Measurements from ENCODE around the gene KRT38. TPM values are rescaled to one million over a fixed set of nuclear protein-coding genes. Genes with fewer than 3 reads are reported as not detected.

Gene KRT38
- not detected for total RNA-seq

GRCh38 chr17:41440531-41441033 is at the start of gene KRT38:
Gene KRT38 (minus strand): TSS chr17:41440983. CDS start chr17:41440921, 62 bp downstream.
- Mint-ChIP-seq H3K27ac (no peak within 1 kb of the TSS), H3K36me3 (no peaks in the 10 kb centered on the region), H3K4me3 (no peak within 1 kb of the TSS), H3K4me1 (no peaks in the 10 kb centered on the region), H3K27me3 (peaks cover 24% of the 10 kb centered on the region), H3K9me3 (ENCODE audit: low read depth) (no peaks in the 10 kb centered on the region)
- DNase-seq (no peak), ATAC-seq (no peak)
- CTCF ChIA-PET, result no interaction called here

DNA sequence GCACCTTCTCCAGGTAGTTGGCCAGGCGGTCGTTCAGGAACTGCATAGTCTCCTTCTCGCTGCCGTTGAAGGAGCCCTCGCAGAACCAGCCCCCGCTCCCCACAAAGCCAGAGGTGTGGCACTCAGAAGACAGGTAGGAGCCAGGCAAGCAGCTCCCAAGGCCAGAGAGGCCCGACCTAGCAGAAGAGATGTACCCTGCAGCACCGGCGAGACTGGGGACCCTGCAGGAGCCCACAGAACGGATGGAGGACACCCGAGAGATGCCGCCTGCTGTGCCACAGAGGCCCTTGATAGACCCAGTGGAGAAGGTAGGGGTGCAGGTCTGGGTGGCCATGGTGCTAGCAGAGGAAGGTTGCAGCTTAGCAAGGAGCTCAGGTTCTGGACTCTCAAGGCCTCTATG is 48.7 kb upstream of the KRT38 start, which contains the start of gene KRT36:
Gene KRT36 (minus strand): TSS at position 380 of the 400 bp plus-strand sequence. CDS start 46 bp downstream, at position 334.
- no peaks in the 10 kb centered on the region for H3K9me3 Mint-ChIP-seq (ENCODE audit: low read depth)
- DNase-seq, result no peak
- no peak within 1 kb of the TSS for H3K4me3 Mint-ChIP-seq
- no peaks in the 10 kb centered on the region for H3K27me3 Mint-ChIP-seq
- no peak for ATAC-seq
- no peak within 1 kb of the TSS for H3K27ac Mint-ChIP-seq
- no peaks in the 10 kb centered on the region for H3K4me1 Mint-ChIP-seq
- H3K36me3 Mint-ChIP-seq, result no peaks in the 10 kb centered on the region
- CTCF ChIA-PET, result interaction anchor here (1.5 to 3.8 kb wide), 3 partner anchors 8 to 160 kb away, joined by 3 to 15 read pairs (median 10); no protein-coding TSS in a partner anchor

- CTCF ChIA-PET, result interaction anchor here (1.1 to 3.8 kb wide), 5 partner anchors 9 to 176 kb away, joined by 4 to 15 read pairs (median 7); no protein-coding TSS in a partner anchor
- Mint-ChIP-seq H3K4me1 (no peaks in the 10 kb centered on the region), H3K27me3 (peaks cover 5% of the 10 kb centered on the region), H3K4me3 (no peak overlapping the region), H3K27ac (no peak overlapping the region), H3K9me3 (ENCODE audit: low read depth) (no peaks in the 10 kb centered on the region), H3K36me3 (no peaks in the 10 kb centered on the region)
- ATAC-seq, result no peak
- DNase-seq, result peak; percentile 52
Measured at GRCh38 chr17:41486809-41487530, 46.2 kb upstream of the KRT38 start.

GRCh38 chr17:41486316-41486715 is 45.5 kb upstream of the KRT38 start:
- H3K36me3 Mint-ChIP-seq, result no peaks in the 10 kb centered on the region
- CTCF ChIA-PET, result interaction anchor here (1.1 to 1.9 kb wide), 3 partner anchors 63 to 177 kb away, joined by 4 to 7 read pairs (median 6); no protein-coding TSS in a partner anchor
- no peak for DNase-seq
- peaks cover 5% of the 10 kb centered on the region for H3K27me3 Mint-ChIP-seq
- no peak for ATAC-seq
- H3K4me3 Mint-ChIP-seq, result no peak overlapping the region
- no peaks in the 10 kb centered on the region for H3K9me3 Mint-ChIP-seq (ENCODE audit: low read depth)
- H3K4me1 Mint-ChIP-seq, result no peaks in the 10 kb centered on the region
- H3K27ac Mint-ChIP-seq, result no peak overlapping the region

- no peak overlapping the region for H3K27ac Mint-ChIP-seq
- no peak overlapping the region for H3K4me3 Mint-ChIP-seq
- peaks cover 5% of the 10 kb centered on the region for H3K27me3 Mint-ChIP-seq
- DNase-seq, result no peak
- no peaks in the 10 kb centered on the region for H3K4me1 Mint-ChIP-seq
- H3K36me3 Mint-ChIP-seq, result no peaks in the 10 kb centered on the region
- H3K9me3 Mint-ChIP-seq (ENCODE audit: low read depth), result no peaks in the 10 kb centered on the region
- CTCF ChIA-PET, result interaction anchor here (0.7 to 2.3 kb wide), 4 partner anchors 13 to 178 kb away, joined by 3 to 6 read pairs (median 4); no protein-coding TSS in a partner anchor
- no peak for ATAC-seq
Measured at GRCh38 chr17:41484920-41485904, 44.4 kb upstream of the KRT38 start.

DNA sequence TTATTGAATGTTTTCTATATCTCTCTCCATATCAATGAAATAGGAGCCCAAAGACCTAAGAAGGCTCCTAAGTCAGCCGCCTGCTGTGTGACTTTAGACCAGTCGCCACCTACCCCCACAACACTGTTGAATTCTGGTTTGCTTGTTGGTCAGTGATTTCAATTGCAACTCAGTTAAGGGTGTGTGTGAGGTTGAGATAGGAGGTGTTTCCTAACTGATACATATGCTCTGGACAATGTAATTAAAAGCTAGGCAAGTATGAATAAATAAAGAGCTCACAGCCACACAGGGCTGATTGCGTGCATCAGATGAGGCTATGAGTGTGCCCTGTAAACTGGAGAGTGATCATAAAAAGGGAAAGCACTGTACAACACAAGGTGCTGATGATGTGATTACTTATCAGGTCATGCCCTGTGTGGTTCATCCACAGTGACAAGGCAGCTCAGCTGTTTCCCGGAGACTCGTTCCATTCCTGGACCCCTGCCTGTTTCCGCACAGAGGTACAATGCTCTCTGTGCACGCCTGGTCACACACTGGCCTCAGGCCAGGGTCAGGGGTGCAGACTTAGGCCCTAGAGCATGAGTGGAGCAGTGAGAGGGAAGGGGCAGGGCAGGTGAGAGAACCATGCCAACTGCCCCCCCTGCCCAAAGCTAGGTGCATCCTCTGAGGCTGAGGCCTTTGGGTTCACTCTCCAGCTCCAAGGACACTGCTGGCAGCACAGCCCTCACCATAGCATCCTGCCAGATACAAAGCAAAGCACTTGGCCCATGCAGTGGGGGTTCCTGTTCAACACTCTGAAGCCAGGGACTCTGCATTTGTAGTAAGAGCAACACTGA is 43.4 kb upstream of the KRT38 start:
- Mint-ChIP-seq H3K9me3 (ENCODE audit: low read depth) (no peaks in the 10 kb centered on the region), H3K27me3 (peaks cover 5% of the 10 kb centered on the region), H3K4me1 (no peaks in the 10 kb centered on the region), H3K4me3 (no peak overlapping the region), H3K36me3 (no peaks in the 10 kb centered on the region), H3K27ac (no peak overlapping the region)
- DNase-seq (no peak), ATAC-seq (no peak)
- CTCF ChIA-PET, result interaction anchor here (0.7 to 2.3 kb wide), 6 partner anchors 10 to 179 kb away, joined by 3 to 6 read pairs (median 4); no protein-coding TSS in a partner anchor

GRCh38 chr17:41483531-41483930 is 42.7 kb upstream of the KRT38 start:
- ATAC-seq (no peak), DNase-seq (no peak)
- Mint-ChIP-seq H3K4me1 (no peaks in the 10 kb centered on the region), H3K9me3 (ENCODE audit: low read depth) (no peaks in the 10 kb centered on the region), H3K27ac (no peak overlapping the region), H3K27me3 (peaks cover 5% of the 10 kb centered on the region), H3K36me3 (no peaks in the 10 kb centered on the region), H3K4me3 (no peak overlapping the region)
- CTCF ChIA-PET, result interaction anchor here (1.1 to 2.3 kb wide), 3 partner anchors 11 to 179 kb away, joined by 3 to 5 read pairs (median 3); no protein-coding TSS in a partner anchor

GRCh38 chr17:41481036-41481435 is 40.3 kb upstream of the KRT38 start, which contains the start of gene KRT35:
Gene KRT35 (minus strand): TSS chr17:41481151. CDS start chr17:41481097, 54 bp downstream.
- H3K4me3 Mint-ChIP-seq, result no peak within 1 kb of the TSS
- CTCF ChIA-PET, result no interaction called here
- no peaks in the 10 kb centered on the region for H3K9me3 Mint-ChIP-seq (ENCODE audit: low read depth)
- no peak for ATAC-seq
- no peak within 1 kb of the TSS for H3K27ac Mint-ChIP-seq
- no peaks in the 10 kb centered on the region for H3K4me1 Mint-ChIP-seq
- peaks cover 5% of the 10 kb centered on the region for H3K27me3 Mint-ChIP-seq
- no peak for DNase-seq
- no peaks in the 10 kb centered on the region for H3K36me3 Mint-ChIP-seq

- Mint-ChIP-seq H3K27ac (no peak overlapping the region), H3K36me3 (no peaks in the 10 kb centered on the region), H3K9me3 (ENCODE audit: low read depth) (no peaks in the 10 kb centered on the region), H3K4me3 (no peak overlapping the region), H3K4me1 (no peaks in the 10 kb centered on the region), H3K27me3 (peaks cover 5% of the 10 kb centered on the region)
- DNase-seq (no peak), ATAC-seq (no peak)
- CTCF ChIA-PET, result no interaction called here
Measured at GRCh38 chr17:41480581-41480980, 39.8 kb upstream of the KRT38 start.

DNA sequence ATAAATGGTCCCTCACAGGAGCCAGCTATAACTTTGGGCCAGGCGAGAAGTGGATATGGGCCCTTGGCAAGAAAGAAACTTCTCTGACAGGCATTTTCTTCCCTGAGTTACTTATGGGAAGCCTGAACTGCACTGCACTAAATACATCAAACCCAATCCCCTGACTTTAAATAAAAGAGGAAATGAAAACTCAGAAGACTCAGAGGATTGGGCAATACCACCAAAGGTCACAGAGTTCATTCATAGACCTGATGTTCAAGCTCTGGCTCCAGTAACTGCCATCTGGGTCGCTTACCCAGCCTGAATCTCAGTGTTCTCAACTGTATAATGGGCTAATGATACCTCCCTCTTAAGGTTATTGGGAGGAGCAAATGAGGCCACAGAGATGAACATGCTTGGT is 39.4 kb upstream of the KRT38 start:
- peaks cover 5% of the 10 kb centered on the region for H3K27me3 Mint-ChIP-seq
- no peak overlapping the region for H3K27ac Mint-ChIP-seq
- no peaks in the 10 kb centered on the region for H3K4me1 Mint-ChIP-seq
- H3K9me3 Mint-ChIP-seq (ENCODE audit: low read depth), result no peaks in the 10 kb centered on the region
- DNase-seq (no peak), ATAC-seq (no peak)
- CTCF ChIA-PET, result no interaction called here
- no peak overlapping the region for H3K4me3 Mint-ChIP-seq
- H3K36me3 Mint-ChIP-seq, result no peaks in the 10 kb centered on the region

GRCh38 chr17:41478237-41478636 is 37.5 kb upstream of the KRT38 start:
- ATAC-seq, result no peak
- CTCF ChIA-PET, result no interaction called here
- Mint-ChIP-seq H3K4me1 (no peaks in the 10 kb centered on the region), H3K27ac (no peak overlapping the region), H3K4me3 (no peak overlapping the region), H3K27me3 (peaks cover 3% of the 10 kb centered on the region), H3K9me3 (ENCODE audit: low read depth) (no peaks in the 10 kb centered on the region), H3K36me3 (no peaks in the 10 kb centered on the region)
- DNase-seq, result no peak

Data from activated CD8-positive, alpha-beta memory T cell treated with anti-CD3 and anti-CD28 coated beads, Interleukin-2, amount 10 ng/mL, durations not matched to agents 7 days and 5 days (primary cell).